ENCODE measurements around the gene CLIC4.
"Not testable (repeated sequence)": the region's sequence is repeated elsewhere in the genome, so short reads cannot be mapped to it uniquely, and the experiment has no call there.

GRCh38 chr1:24698326-24698725 lies 46.9 kb upstream of the CLIC4 start:
- TF ChIP-seq E2F4 (CRISPR knock-in tag; IDR thresholded peaks at IDR 0.05; ENCODE audit: low read depth); ZNF197 (CRISPR knock-in tag; IDR thresholded peaks at IDR 0.05; ENCODE audit: low read depth); REST (IDR thresholded peaks at IDR 0.05; ENCODE audit: borderline replicate concordance); REST (CRISPR knock-in tag; IDR thresholded peaks at IDR 0.05; ENCODE audit: low read depth); NCOA1 (IDR thresholded peaks at IDR 0.05; ENCODE audit: low read depth); CTCF (IDR thresholded peaks at IDR 0.05 in 2 of 3, conservative IDR thresholded peaks at IDR 0.05 in 1 of 3; ENCODE audit: insufficient read depth in 2 of 3, low read depth in 1 of 3, low read length in 3 of 3); RBM14 (IDR thresholded peaks at IDR 0.05; ENCODE audit: borderline replicate concordance, insufficient read depth, low read depth, low read length); ZNF57 (CRISPR knock-in tag; IDR thresholded peaks at IDR 0.05); HDAC1 (IDR thresholded peaks at IDR 0.05); NFIC (IDR thresholded peaks at IDR 0.05); GMEB1 (CRISPR knock-in tag; IDR thresholded peaks at IDR 0.05): not testable (repeated sequence)

Measured in K562 (cell line).